ENCODE measurements around the gene CCNJL.

The CCNJL gene

DNA sequence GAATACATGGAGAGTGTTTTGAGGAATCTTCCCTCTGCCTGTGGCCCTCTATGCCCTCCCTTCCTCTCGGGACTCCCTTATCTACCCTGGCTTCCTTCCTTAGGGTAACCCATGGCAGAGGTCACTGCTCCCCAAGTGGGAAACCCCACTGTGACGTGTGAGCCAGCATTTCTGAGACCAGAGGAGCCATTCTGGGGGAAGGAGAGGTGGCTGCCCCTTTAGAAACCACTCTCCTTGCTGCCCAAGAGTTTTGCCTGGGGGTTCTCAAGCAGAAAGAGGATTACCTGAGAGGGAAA, 23.1 kb downstream of the CCNJL start:
- no peak for DNase-seq

DNA sequence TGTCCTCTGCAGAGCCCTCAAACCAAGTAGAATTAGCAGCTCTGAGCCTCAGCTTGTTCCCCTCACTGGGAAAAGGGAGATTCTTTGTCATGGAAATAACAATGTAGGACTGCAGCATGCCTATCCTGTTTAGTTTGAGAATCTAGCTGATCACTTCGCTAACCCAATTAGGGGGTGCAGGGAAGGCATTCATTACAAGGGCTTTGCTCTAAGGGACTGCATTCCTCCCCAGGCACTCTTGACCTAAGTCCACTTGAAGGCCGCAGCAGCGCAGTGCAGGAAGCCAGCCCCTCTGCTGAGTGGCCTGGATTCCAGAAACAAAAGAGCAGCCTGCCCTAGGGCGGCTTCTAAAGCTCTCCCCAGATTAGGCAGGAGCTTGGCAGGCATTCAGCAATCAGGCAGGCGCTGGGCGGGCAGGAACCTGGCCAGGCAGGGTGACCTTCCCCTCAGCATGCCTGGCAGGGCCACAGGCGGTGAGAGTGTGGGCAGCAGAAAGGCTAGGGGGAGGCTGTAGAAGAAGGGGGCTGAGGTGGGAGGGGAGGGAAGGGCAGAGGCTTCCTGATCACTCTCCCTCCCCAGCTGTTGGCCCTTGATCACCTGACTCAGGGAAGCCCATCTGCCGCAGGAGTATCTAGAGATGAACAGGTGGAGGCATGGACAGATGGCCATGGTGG, 24.8 kb downstream of the CCNJL start:
- DNase-seq: no peak

- no peak for DNase-seq
Observed at GRCh38 chr5:160286947-160287346, 25.4 kb downstream of the CCNJL start.

DNA sequence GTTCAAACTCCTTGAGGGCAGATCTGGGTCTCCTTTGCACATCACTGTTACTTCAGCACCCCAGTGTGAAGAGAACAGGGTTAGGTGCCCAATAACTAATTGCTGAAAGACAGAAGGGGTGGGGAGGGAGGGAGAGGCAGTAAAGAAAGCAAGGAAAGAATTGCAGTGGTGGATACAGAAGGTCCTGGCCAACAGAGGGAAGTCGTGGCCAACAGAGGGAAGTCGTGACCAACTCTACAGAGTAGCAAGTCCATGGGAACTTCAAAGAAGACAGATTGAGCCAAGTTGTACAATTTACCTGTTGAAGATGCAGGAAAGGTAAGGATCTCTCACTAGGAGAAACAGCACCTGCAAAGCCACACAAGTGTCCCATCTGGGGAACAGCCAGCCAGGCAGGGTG, 27.0 kb downstream of the CCNJL start:
- DNase-seq: peak in 1 of 2 experiments; percentile 9

DNA sequence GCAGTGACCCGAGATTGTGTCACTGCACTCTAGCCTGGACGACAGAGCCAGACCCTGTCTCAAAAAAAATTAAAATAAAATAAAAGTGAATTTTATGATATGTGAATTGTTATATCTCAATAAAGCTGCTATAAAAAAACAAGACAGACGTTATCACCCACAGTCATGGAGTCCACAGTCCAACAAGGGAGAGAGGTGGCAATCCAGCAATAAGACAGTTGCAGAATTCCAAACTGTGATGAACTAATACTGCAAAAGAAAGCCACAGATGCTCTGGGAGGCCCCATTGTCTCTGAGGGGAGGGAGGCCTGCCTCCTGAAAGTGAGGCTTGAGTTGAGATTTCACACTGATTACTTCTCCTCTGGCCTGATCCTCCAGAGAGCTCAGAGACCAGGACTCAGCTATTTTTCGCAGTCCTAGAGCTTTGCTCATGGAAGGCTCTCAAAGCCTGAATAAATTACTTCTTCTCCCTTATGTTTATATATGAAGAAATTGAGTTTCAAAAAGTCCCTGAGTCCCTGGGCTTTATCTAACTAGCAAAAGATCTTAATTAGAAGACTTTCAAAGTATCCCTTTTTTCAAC, 28.0 kb downstream of the CCNJL start:
- no peak for DNase-seq

GRCh38 chr5:160281275-160281674, 31.1 kb downstream of the CCNJL start:
- DNase-seq: no peak

DNA sequence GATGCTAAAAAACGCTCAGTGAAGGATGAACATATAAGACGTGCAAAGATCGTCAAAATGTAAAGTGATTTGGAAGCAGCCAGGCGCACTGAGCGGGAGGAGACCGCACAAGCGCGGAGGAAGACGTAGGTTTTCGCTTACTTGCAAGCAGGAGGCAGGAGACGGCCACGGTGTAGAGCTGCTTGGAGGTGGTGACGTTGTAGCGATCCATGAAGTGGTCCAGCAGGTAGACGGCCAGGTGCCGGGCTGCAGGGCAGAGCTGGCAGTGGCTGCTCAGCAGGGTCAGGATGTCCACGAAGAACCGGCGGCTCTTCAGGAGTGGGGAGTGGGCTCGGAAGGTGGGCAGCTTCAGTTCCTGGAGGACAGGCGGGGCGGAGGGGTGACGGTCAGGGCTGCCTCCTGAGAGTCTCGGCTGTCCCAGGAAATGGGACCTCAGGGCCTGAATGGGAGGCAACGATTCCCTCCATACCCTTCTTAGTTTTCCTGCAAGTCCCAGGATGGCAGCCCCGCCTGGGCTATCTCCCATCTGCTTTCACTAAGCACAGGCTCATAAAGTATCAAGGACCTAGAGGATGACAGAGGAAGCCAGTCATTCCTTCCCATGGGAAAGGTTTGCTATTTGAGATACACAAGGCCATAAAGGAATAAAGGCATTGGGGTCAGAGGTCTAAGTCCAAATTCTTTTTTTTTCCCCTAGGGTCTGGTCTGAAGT, 31.8 kb downstream of the CCNJL start:
- no peak for DNase-seq

DNA sequence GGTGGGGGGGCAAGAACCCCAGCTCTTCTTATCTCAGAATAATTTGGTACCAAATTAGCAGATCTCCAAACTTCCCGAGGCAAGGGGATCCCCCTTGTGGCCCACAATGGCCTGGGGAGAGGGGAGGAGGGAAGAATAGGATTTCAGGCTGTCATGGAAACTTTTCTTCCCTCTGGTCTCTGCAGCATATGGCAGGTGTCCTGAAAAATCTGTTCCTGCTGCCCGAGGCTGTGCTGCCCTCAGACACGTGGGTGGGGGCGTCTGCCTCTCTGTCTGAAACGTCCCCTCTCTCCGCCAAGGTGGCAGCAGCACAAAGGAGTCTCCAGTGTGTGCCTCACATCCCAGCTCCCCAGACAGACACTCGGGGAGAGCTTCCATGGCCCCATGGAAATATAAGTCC, 34.0 kb downstream of the CCNJL start:
- DNase-seq: no peak

GRCh38 chr5:160274483-160274931, 37.9 kb downstream of the CCNJL start:
- no peak for DNase-seq

DNA sequence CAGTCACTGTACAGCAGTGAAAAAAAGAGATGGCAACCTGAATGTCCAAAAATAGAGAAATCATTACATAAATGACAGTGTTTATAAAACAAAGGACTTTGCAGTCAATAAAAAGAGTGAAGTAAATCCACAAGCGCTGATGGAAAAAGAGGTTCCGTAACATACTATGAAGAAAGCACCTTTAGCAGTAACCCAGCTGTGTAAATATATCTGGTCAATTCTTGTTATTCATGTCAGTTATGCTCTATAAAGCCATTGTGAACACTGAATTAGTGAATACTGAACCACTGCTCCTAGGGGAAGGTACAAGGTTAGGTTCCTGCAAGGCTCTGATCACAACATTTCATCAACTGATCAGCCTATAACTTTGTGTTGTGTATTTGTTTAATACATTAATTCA, 39.5 kb downstream of the CCNJL start:
- no peak for DNase-seq

DNA sequence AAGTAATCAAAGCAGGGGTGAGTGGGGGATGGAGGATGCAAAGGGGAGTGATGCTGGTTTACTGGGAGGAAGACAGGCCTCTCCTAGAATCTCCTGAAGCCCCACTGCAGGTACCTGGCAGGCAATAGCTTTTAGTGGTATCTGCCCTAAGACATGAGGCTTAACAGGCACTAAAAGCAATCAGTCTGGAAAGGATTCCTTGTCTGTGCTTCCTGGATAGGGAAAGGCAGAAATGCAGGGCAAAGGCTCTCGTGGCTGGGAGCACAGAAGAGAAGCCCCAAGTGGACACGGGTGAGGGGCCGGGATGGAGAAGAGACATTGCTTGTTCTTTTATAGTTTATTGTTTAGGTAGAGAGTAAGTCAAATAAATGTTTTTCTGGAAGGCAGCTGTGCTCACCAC, 40.1 kb downstream of the CCNJL start:
- no peak for DNase-seq

DNA sequence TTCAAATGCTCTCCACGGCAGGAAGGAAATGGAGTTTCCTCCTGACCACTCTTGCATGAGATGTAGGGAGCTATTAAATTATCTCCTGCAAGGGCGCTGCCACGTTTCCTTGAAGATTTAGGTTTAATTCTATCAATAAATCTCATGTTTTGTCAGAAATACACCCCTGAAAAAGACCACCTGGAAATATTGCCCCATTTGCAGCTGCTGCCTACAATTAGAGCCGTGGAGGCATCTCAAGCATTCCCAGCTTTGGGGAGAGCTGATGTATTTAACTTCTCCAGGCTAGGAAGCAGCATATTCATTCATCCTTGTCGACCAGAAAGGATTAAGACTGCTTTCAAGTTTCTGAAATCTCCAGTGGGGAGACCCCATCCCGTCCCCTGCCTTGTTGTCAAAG, 40.5 kb downstream of the CCNJL start:
- DNase-seq: no peak

DNA sequence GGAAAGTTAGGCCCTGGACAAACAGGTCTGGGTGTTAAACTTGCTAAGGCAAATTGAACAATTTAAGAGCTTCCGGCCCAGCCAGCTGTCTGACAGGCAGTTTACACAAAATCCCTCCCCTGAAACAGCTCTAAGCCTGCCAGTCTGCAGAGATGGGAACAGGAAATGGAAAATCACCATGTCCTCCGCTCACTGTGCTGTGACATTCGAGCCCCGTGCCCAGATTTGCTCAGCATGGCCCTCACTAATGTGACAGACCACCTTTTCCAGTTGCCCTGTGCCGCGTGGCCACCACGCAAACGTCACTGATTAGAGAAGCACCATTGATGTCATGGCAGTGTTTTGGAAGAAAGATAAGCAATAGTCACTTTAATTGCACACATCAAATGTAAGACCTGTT, 41.0 kb downstream of the CCNJL start:
- DNase-seq: peak; percentile 61 to 71

DNA sequence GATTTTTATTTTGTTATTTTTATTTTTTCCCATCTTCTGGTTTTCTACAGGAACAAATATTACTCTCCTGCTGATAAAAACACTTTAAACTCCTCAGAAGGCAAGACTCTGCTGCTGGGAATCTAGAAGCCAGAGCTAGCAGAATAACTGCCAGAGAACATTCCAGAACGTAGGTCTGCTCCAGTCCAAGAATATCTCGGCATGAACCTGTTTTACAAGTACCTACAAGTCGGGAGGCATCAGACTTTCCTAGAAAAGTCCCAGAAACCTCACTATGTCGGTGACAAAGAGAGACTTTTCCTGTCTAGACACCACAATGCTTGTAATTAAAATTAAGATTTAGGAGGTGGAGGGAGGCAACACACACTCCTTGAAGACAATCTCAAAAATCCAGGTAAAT, 41.7 kb downstream of the CCNJL start:
- DNase-seq: no peak

DNA sequence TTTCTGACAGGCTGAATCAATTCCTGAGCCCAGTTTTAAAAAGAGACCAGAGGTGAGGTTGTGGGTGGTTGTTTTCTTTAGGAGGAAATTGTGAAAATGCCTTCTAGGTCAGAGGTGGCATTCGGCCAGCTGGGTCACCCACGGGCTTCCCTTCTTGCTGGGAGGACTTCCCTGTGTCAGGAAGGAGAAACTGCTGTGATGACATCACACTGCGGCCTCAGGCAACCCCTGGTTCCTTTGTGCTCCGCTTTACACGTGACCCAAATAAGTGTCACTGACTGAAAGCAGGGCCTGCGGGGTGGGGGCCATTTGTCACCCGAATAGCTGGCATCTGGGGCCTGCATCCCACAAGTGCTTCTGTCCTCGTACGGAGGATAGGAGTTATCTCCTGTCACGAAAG, 43.3 kb downstream of the CCNJL start:
- peak; percentile 76 to 79 for DNase-seq

- no peak for DNase-seq
Observed at GRCh38 chr5:160268121-160268520, 44.2 kb downstream of the CCNJL start.

- no peak for DNase-seq
Observed at GRCh38 chr5:160266752-160267345, 45.5 kb downstream of the CCNJL start.

GRCh38 chr5:160266044-160266443, 46.3 kb downstream of the CCNJL start:
- no peak for DNase-seq

DNA sequence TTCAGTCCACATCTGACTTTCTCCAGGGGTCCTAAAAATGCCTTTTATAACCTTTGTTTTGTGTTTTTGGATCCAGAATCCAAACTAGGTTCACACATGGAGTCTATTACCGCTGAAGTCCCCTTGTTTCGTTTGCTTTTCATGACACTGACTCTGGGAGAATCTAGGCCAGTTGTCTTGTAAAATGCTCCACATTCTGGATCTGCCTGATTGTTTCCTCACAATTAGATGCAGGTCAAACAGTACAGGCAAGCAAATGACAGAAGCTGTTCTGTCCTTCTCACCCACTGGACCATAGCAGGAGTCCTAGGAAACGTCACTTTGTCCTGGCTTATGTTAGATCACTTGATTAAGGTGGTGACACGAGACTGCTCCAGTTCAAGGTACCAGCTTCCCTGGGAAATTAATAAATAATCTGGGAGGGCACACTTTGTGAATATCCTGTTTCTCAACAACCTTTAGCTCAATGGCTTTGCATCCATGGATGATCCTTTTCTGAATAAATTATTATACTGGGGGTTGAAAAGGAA, 49.0 kb downstream of the CCNJL start:
- DNase-seq: no peak

DNA sequence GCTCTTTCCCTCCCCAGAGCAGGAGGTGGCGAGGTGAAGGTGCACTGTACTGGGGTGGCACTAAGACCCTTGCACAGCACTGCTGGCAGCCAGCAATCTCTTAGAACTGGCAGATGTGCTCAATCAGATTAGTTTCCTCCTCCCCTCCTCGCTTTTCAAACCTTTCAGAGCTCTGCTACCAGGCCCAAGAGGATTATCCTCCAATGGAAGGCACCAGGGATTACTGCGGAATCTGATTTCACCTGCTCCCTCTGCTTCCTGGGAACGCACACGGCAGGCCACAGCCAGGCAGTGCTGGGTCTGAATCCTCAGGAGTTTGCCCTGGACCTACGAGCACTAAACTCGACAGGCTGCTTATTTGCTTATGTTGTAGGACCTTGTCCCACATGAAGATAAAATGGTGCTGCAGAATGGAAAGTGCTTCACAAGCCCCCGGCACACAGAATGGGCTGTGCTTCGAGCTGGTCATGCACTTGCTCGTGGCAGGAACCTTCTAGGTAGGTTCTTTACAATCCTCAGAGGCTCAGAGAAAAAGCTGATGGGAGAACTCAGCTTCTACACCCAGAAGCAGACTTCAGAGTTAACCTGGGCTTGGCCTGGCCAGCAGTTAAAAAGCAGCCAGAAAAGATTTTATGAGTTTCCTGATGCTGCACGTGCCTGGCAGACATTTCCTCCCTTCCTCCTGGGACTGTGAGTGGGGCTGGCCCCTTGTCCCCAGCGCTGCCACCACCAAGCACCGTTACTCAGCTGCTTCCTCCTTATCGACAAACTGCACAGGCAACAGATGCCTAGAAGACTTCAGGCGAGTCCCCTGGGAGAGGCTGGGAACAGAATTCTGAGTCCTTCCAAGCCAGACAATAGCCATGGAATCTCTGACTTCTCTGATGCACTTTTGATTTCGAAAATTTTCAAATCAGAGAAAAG, 50.0 kb downstream of the CCNJL start:
- peak; percentile 90 to 92 for DNase-seq

- DNase-seq: peak; percentile 94 to 95
Observed at GRCh38 chr5:160260881-160261815, 51.2 kb downstream of the CCNJL start.
